ENCODE data around the gene SSUH2.

The SSUH2 gene

GRCh38 chr3:8578282-8578681 is 66.3 kb downstream of the SSUH2 start:
- no peak for DNase-seq

DNA sequence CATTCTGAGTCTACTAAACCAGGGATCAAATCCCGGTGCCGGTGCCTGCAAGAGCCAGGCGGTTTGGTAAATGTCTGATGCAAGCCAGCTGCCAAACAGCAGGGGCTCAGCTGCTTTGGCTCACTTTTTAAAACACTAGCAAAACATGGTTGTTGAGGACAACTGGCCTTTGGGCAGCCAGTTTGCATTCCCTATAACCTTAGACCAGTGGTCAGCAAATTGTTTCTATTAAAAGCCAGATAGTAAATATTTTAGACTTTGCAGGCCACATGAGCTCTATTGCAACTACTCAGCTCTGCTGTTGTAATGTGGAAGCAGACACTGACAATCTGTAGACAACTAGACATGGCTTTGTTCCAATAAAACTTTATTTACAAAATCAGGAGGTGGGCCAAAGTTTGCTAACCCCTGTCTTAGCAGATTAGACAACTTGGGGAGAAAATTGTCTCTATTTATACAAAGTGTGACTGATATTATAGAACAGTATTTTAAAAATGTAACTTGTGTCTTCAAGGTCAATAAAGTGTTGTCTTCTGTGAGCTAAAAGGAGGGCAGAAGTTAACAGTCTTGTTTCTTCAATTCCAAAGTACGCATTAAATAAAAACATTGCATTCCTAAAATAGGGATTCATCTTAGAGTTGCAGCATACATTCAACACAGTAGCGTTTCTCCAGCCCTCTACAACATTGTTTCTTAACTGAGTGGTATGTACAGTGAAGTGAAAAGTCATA is 67.6 kb downstream of the SSUH2 start:
- DNase-seq, result no peak

- no peak for DNase-seq
Observed at GRCh38 chr3:8576436-8576835, 68.2 kb downstream of the SSUH2 start.

DNA sequence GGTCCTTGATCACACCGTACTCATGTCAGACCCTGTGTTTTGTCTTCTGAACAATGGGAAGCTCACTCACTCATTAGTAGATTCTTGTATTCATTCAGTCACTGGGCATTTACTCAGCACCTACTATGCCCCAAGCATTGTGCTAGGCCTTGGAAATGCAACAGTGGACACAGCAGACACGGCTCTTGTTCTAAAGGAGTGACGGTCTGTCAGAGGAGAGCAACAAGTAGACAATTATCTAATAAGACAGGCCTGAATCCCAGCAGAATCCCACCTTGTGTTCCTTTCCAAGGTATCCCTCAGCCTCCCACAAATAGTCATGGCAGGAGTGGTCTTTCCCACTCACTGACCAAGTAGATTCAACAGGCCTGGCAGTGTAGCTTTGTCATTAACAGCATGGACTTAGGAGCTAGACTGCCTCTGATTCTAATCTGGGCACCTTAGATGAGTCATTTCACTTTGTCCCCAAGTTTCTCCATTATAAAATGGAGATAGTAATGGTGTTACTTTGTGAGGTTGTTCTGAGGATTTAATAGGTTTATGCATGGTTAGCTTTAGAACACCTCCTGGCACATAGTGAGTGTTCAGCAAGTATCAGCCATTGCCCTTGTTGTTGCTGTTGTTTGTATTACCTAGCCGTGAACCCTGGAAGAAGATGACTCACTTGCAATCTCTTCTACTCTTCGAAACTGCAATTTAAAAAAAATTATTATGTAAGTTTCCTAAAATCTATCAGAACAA is 69.1 kb downstream of the SSUH2 start:
- DNase-seq, result no peak

- no peak for DNase-seq
Observed at GRCh38 chr3:8574670-8575322, 69.8 kb downstream of the SSUH2 start.

DNA sequence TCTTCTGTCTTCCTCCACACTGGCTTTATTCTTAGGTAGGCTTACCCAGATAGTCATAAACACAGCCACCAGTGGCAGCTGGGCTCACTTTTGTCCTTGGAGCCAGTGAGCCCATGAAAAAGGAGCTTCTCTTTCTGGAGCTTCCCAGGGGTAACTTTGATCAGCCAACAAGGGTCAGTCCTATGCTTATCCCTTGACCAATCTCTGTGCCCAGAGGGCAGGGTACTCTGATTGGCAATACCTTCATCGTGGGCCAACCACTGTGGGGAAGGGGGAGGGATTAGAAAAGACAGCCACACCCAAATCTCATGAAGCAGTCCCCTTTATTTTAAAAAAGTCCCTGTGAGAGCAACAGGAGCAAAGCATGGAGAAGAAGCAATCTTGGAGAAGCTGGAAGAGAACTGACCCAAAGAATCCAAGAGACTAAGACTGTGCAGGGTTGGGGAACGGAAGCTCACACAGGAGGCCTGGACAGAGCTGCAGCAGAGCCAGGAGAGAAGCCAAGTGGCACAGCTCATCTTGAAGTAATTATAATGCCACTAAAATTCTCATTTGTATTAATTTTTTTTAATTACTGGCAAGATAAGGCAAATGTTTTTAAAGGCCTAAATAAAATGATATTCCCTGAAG is 70.4 kb downstream of the SSUH2 start:
- no peak for DNase-seq

DNA sequence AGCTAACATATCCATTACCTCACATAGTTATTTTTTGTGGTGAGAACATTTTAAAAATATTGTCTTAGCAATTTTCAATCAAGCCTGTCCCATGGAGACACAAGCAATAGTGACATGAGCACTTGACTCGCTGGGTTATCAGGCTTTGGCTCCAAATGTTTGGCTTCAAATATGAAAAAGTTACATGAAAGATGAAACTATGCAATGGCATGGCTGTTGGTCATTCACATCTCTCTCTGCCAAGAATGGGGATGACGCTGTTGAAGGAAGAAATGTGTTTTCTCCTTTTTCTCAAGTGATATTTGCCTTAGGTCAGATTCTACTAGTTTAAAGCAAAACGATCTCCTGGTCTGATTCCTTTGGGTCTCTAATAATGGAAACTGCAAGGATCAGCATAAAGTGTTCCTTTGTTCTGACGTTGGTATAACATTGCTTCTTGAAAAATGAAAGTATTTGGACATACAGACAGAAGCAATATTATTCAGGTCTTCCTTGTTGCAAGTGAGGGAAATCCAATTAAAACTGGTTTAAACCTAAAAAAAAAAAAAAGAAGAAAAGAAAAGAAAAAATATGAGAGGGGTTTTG is 71.2 kb downstream of the SSUH2 start:
- DNase-seq, result no peak

- DNase-seq, result peak; percentile 52
Observed at GRCh38 chr3:8571256-8571655, 73.3 kb downstream of the SSUH2 start.

Measured in inflammatory macrophage treated with lipopolysaccharide for 4 hours (primary cell).